HepG2 (cell line): Measurements from ENCODE around the gene MIA. TPM values are rescaled to one million over a fixed set of nuclear protein-coding genes. Genes with fewer than 3 reads are reported as not detected.

Source experiments
- FOXK1 ChIP-seq: sonication (generic); formaldehyde crosslinking; IDR thresholded peaks from 2 replicates; pipeline ENCODE4 v1.4.0; 2020; ENCODE audit warnings: low read depth, missing genetic modification reagents, borderline replicate concordance
- GMEB1 ChIP-seq: sonication (generic); formaldehyde crosslinking; IDR thresholded peaks from 2 replicates; pipeline ENCODE4 v1.5.1; 2020; ENCODE audit warnings: missing genetic modification reagents, mild to moderate bottlenecking, borderline replicate concordance
- KDM4B ChIP-seq: sonication (generic); formaldehyde crosslinking; IDR thresholded peaks from 2 replicates; pipeline ENCODE4 v1.4.0; 2020; ENCODE audit warnings: missing genetic modification reagents
- MEIS1 ChIP-seq: sonication (generic); formaldehyde crosslinking; IDR thresholded peaks from 2 replicates; pipeline ENCODE4 v1.9.0; 2021; ENCODE audit warnings: mild to moderate bottlenecking, missing genetic modification reagents, moderate library complexity, borderline replicate concordance
- NR0B2 ChIP-seq: sonication (generic); formaldehyde crosslinking; IDR thresholded peaks from 2 replicates; pipeline ENCODE4 v1.4.0; 2020; ENCODE audit warnings: mild to moderate bottlenecking, missing genetic modification reagents
- PHF21A ChIP-seq: sonication (generic); formaldehyde crosslinking; IDR thresholded peaks from 2 replicates; pipeline ENCODE4 v1.5.0; 2020; ENCODE audit warnings: mild to moderate bottlenecking, missing genetic modification reagents
- PITX1 ChIP-seq: sonication (generic); formaldehyde crosslinking; IDR thresholded peaks from 2 replicates; pipeline ENCODE4 v1.5.1; 2020; ENCODE audit warnings: mild to moderate bottlenecking, missing genetic modification reagents
- PPARG ChIP-seq: conservative IDR thresholded peaks from 2 replicates; pipeline ENCODE4 v1.6.1; 2016; ENCODE audit warnings: missing biosample characterization, missing genetic modification reagents
- RBAK ChIP-seq: sonication (generic); formaldehyde crosslinking; IDR thresholded peaks from 2 replicates; pipeline ENCODE4 v1.5.1; 2020; ENCODE audit warnings: mild to moderate bottlenecking, missing genetic modification reagents
- REPIN1 ChIP-seq: sonication (generic); formaldehyde crosslinking; IDR thresholded peaks from 2 replicates; pipeline ENCODE4 v1.8.0; 2022; ENCODE audit warnings: missing genetic modification reagents, low read depth, mild to moderate bottlenecking, borderline replicate concordance
- RXRA ChIP-seq: sonication (generic); formaldehyde crosslinking; IDR thresholded peaks from 2 replicates; pipeline ENCODE4 v1.5.1; 2020; ENCODE audit warnings: missing genetic modification reagents
- TBX2 ChIP-seq: sonication (generic); formaldehyde crosslinking; IDR thresholded peaks from 2 replicates; pipeline ENCODE4 v1.5.0; 2020; ENCODE audit warnings: missing genetic modification reagents, mild to moderate bottlenecking, borderline replicate concordance
- ZBTB10 ChIP-seq: sonication (generic); formaldehyde crosslinking; IDR thresholded peaks from 2 replicates; pipeline ENCODE4 v1.4.0; 2020; ENCODE audit warnings: missing genetic modification reagents, borderline replicate concordance
- ZNF317 ChIP-seq: sonication (generic); formaldehyde crosslinking; IDR thresholded peaks from 2 replicates; pipeline ENCODE4 v1.5.0; 2020; ENCODE audit warnings: mild to moderate bottlenecking, missing genetic modification reagents
- ZNF598 ChIP-seq: sonication (generic); formaldehyde crosslinking; IDR thresholded peaks from 2 replicates; pipeline ENCODE4 v1.5.1; 2020; ENCODE audit warnings: mild to moderate bottlenecking, missing genetic modification reagents, borderline replicate concordance
- ZNF646 ChIP-seq: sonication (generic); formaldehyde crosslinking; IDR thresholded peaks from 2 replicates; pipeline ENCODE4 v1.9.0; 2021; ENCODE audit warnings: mild to moderate bottlenecking, missing genetic modification reagents
- ZNF7 ChIP-seq: IDR thresholded peaks from 2 replicates; pipeline ENCODE4 v1.6.1; 2016; ENCODE audit warnings: missing biosample characterization, missing genetic modification reagents
- polyA plus RNA-seq, 8 experiments: library from polyadenylated mRNA; depleted of rRNA in 3 of 8; stranded (reverse) in 7 of 8; unstranded in 1 of 8; fragments of >200 nt; fragmentation: Illumina TruSeq in 4 of 8; extraction: Trizol in 4 of 8; gene quantifications; 2 replicates each; pipeline versions ENCODE4 v1.2.1 to v1.2.3, GENCODE V29; 2011 to 2016; ENCODE audit warnings: low read depth in 4 of 8, missing spikeins in 1 of 8, mixed read lengths in 1 of 8; ENCODE audit not compliant: insufficient read depth in 1 of 8
- total RNA-seq, 5 experiments: library from RNA; depleted of rRNA; stranded (reverse); fragments of >200 nt; fragmentation: Illumina TruSeq; extraction: Trizol; gene quantifications; 2 replicates each; pipeline ENCODE4 v1.2.3, GENCODE V29; 2016; ENCODE audit warnings: low read depth in 1 of 5

The MIA gene
- total and polyA plus RNA-seq, 2 of the 13 experiments (the other 11 are each of a cell fraction or from before 2014, with no cell fraction given), result 0.61 TPM; not detected in 1

GRCh38 chr19:40777937-40778705 lies 2.8 kb downstream of the MIA start, which contains the start of gene RAB4B (continued):
- TF ChIP-seq ZNF646 (CRISPR knock-in tag) (no peak), ZNF317 (CRISPR knock-in tag) (no peak), KDM4B (CRISPR knock-in tag) (no peak), ZNF598 (CRISPR knock-in tag) (peak; percentile 35; the same call in 1 of the 2 replicates), GMEB1 (CRISPR knock-in tag) (peak; percentile 77), REPIN1 (peak; percentile 38; the same call in 1 of the 2 replicates), RXRA (0 out of 2 replicates have a peak, but pooled peaks have one; percentile 22), PPARG (no peak), FOXK1 (peak; percentile 28; the same call in 1 of the 2 replicates), MEIS1 (CRISPR knock-in tag) (0 out of 2 replicates have a peak, but pooled peaks have one; percentile 31), ZNF7 (CRISPR knock-in tag) (no peak), NR0B2 (no peak), ZBTB10 (CRISPR knock-in tag) (no peak), PHF21A (CRISPR knock-in tag) (peak; percentile 95), RBAK (CRISPR knock-in tag) (no peak), TBX2 (CRISPR knock-in tag) (peak; percentile 52; the same call in 1 of the 2 replicates), PITX1 (0 out of 2 replicates have a peak, but pooled peaks have one; percentile 49)
